Adipocyte (in vitro differentiated cells): ENCODE data around the gene FOXN3.

Experiments used
- DNase-seq: peaks from one replicate; pipeline ENCODE4 v3.0.0-alpha.2; 2015; ENCODE audit warnings: low read depth
- H3K27me3 ChIP-seq: replicated peaks from 2 replicates; pipeline ENCODE4 v1.7.0; 2013; ENCODE audit warnings: mild to moderate bottlenecking, low read length, moderate library complexity; ENCODE audit not compliant: control insufficient read depth, insufficient read depth
- H3K36me3 ChIP-seq: 2 replicates; pipeline ENCODE4 v1.7.0; 2013; ENCODE audit warnings: low read length, mild to moderate bottlenecking, moderate library complexity; ENCODE audit not compliant: control insufficient read depth, insufficient read depth, severe bottlenecking
- H3K4me1 ChIP-seq: 2 replicates; pipeline ENCODE4 v1.7.0; 2013; ENCODE audit warnings: mild to moderate bottlenecking, low read length, moderate library complexity; ENCODE audit not compliant: control insufficient read depth, insufficient read depth
- H3K4me3 ChIP-seq: 2 replicates; pipeline ENCODE4 v1.7.0; 2013; ENCODE audit warnings: mild to moderate bottlenecking, low read length, moderate library complexity
- H3K9ac ChIP-seq: 2 replicates; pipeline ENCODE4 v1.7.0; 2013; ENCODE audit warnings: mild to moderate bottlenecking, low read length, moderate library complexity
- H3K9me3 ChIP-seq: 2 replicates; pipeline ENCODE4 v1.7.0; 2013; ENCODE audit warnings: mild to moderate bottlenecking, low read length, moderate library complexity; ENCODE audit not compliant: control insufficient read depth

FOXN3 gene

DNA sequence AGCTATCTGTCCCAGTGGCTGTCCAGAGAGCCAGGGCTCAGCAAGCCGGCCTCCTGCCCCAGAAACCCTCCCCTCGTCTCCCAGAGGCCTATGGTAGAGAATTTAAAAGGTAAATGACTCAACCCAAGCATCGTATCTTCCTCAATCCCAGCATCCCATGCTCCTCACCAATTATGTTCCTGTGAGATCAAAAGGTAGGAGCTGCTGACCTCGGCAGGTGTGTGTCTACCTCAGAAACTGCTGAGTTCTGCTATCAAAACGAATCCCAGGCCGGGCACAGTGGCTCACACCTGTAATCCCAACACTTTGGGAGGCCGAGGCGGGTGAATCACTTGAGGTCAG lies 49.3 kb downstream of the FOXN3 start:
- no peak for DNase-seq
- no peak overlapping the region for H3K4me3 ChIP-seq
- H3K27me3 ChIP-seq, result no peaks in the 10 kb centered on the region
- H3K36me3 ChIP-seq, result no peaks in the 10 kb centered on the region
- no peak overlapping the region for H3K9ac ChIP-seq
- H3K4me1 ChIP-seq, result peaks cover 16% of the 10 kb centered on the region
- no peaks in the 10 kb centered on the region for H3K9me3 ChIP-seq

DNA sequence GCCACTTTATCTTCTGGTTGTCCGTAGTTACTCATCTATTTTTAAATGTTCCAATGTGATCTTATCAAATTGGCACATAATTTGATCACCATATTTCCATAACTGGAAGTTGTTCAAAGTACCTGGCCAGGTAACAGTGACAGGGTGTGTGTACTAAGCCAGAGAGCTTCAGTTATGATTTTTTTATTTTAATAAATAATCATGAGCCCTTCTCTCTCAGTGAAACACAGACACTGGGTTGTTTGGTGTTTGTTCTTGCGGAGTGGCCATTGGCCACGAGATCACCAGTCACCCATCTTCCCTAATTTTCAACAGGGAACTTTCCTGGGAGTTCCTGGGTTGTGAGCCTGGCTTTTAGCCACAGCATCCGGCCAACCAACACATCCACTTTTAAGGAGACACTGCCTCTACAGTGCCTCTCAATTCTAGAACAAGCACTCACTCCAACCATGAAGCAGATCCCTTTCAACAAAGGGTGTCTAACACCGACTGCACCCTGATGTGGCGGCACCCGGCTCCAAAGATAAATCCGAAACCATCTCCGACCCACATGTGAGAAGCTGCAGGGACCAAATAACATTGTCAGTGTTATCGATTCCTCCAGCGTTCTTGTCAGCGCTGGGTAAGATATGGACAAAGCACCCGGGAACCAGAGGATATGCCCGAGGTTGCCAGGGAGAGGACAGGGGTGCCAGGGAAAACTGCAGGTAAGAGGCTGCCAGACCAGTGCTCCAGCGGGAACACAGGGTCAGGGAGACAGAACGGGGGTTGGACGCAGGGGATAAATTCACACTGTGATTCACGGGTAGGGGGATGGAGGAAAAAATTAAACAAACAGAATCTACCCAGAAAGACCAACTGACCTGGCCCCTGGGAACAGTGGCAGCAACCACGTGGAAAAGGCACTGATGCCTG lies 49.9 kb downstream of the FOXN3 start:
- H3K4me1 ChIP-seq, result peaks cover 16% of the 10 kb centered on the region
- no peaks in the 10 kb centered on the region for H3K27me3 ChIP-seq
- DNase-seq, result no peak
- no peak overlapping the region for H3K9ac ChIP-seq
- no peaks in the 10 kb centered on the region for H3K9me3 ChIP-seq
- H3K4me3 ChIP-seq, result no peak overlapping the region
- H3K36me3 ChIP-seq, result no peaks in the 10 kb centered on the region

DNA sequence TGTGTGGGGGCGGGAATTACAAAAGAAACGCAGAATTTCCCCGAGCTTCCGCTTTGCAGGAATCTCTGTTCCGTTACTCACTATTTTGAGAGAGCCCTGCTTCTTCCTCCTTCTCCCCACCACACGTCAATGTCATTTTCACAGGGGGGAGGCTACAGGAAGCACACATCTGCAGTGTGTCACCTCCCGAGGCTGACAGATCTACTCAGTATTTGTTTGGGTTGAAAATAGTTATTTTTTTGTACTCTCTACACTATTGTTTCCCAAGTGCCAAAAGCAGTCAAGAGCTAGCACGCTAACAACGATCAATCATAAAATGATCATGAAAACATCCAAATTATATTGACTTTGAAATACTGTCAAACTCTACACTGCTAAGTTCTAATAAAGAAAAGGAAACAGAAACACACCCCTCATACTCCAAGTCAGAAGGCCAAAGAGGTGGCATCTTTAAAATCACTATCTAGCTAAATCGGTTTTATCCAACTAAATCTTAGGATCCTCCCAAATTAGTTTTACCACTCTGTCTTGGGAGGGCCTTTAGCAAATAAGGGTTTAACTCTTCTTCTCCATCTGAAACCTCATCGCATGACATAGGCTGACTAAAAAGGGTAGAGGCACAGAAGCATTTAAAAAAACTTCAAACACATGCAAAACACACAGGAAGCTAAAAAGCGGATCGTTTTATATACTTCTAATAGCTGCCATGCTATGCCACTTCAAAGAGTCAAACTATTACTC lies 51.8 kb downstream of the FOXN3 start:
- H3K9me3 ChIP-seq, result no peaks in the 10 kb centered on the region
- no peak overlapping the region for H3K9ac ChIP-seq
- H3K27me3 ChIP-seq, result no peaks in the 10 kb centered on the region
- DNase-seq, result no peak
- H3K4me1 ChIP-seq, result peaks cover 6% of the 10 kb centered on the region
- no peaks in the 10 kb centered on the region for H3K36me3 ChIP-seq
- no peak overlapping the region for H3K4me3 ChIP-seq

DNA sequence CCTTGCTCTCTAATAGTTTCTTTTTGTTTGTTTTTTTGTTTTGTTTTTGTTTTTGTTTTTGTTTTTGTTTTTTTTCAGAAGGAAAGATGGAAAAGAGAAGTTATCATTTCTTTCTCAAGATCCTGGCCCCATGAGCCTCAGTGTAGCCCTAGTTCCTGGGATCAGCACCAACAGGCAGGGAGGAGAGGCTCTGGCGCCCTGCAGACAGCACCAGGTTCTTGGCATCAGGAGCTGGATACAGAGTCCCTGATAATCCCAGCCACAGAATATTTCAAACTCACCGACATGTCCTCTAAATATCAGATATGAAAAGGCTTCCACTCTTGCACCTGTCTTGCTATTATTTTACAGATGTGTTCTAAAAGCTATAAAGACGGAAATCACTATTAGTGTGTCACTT lies 52.7 kb downstream of the FOXN3 start:
- Histone ChIP-seq H3K4me3 (no peak overlapping the region), H3K9me3 (no peaks in the 10 kb centered on the region), H3K9ac (no peak overlapping the region), H3K36me3 (no peaks in the 10 kb centered on the region), H3K27me3 (no peaks in the 10 kb centered on the region), H3K4me1 (peaks cover 13% of the 10 kb centered on the region)
- no peak for DNase-seq

DNA sequence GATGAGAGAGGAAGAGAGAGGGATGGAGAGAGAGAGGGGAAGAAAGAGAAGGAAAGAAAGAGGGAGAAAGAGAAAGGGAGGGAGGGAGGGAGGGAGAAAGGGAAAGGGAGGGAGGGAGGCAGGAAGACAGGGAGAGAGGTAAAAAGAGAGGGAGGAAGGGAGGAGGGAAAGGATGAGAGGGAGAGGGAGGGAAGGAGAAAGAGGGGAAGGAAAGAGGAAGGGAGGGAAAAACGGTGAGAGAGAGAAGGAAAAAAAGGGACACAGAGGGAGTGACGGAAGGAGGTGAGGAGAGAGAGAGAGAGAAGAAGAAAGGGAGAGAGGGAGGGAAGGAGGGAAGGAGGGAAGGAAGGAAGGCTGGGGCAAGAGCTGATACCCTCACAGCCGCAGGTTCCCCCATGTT lies 56.8 kb downstream of the FOXN3 start:
- H3K27me3 ChIP-seq, result no peaks in the 10 kb centered on the region
- DNase-seq, result no peak
- H3K9ac ChIP-seq, result no peak overlapping the region
- peaks cover 7% of the 10 kb centered on the region for H3K36me3 ChIP-seq
- H3K9me3 ChIP-seq, result no peaks in the 10 kb centered on the region
- peaks cover 7% of the 10 kb centered on the region for H3K4me1 ChIP-seq
- no peak overlapping the region for H3K4me3 ChIP-seq

DNA sequence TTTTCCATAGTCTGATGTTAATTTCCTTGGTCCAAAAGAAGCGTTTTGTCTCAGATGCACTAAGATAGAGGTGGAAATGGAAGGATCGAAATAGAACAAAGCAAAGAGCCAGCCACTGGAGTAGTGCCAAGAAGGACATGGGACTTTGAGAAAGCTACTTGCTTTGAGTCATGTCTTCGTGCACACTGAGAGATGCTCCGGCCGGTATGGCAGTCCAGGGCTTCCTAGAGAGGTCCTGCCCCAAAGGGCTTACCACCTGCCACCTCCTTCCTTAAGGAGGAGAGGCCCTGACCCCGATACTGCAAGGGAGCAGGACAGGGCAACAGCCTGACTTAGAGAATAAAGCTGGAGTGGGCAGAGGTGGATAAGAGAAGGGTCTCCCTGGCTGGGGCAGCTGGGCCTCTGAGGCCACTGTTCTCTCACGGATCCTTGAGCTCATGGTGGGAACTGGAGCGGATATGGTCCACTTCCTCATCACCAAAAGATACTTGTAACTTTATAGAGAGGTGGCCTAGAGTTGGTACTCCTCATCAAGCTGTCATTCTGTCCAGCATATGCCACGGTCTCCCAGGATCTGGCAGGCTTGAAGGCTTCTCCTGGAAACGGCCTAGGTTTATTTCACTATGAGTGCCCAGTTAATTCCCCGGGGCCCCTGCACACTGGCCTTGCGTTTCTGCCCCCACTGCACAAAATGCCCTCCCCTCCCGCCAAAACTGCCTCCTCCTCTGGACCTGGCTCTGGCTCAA lies 57.4 kb downstream of the FOXN3 start:
- Histone ChIP-seq H3K4me1 (peaks cover 7% of the 10 kb centered on the region), H3K9me3 (no peaks in the 10 kb centered on the region), H3K27me3 (no peaks in the 10 kb centered on the region), H3K4me3 (no peak overlapping the region), H3K36me3 (peaks cover 7% of the 10 kb centered on the region), H3K9ac (no peak overlapping the region)
- DNase-seq, result no peak

DNA sequence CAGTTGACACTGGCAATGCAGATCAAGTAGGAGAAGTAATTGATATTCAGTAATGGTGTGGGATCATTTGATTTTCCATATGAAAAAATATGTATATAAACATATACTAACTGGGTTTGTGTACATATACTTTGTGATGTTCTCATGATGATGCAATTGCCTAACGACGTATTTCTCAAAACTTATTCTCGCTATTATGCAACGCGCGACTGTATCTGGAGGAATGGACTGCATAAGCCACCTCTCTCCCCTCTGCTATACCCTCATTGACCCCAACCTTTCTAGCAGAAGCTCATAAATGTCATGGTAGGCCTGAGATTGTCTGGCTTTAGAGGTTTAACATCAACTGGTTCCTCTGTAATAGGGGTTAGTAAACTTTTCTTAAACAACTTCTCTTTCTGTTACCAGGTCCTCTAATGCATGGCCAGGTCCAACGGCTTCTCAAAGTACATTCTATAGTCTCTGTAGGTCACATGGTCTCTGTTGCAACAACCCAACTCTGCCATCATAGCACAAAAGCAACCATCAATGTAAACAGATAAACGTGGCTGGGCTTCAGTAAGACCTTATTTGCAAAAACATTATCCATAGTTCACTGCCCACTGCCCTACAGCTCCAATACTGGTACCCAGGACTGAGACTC lies 59.3 kb downstream of the FOXN3 start:
- Histone ChIP-seq H3K4me1 (peaks cover 7% of the 10 kb centered on the region), H3K27me3 (no peaks in the 10 kb centered on the region), H3K4me3 (no peak overlapping the region), H3K9ac (no peak overlapping the region), H3K36me3 (peaks cover 7% of the 10 kb centered on the region), H3K9me3 (no peaks in the 10 kb centered on the region)
- no peak for DNase-seq

DNA sequence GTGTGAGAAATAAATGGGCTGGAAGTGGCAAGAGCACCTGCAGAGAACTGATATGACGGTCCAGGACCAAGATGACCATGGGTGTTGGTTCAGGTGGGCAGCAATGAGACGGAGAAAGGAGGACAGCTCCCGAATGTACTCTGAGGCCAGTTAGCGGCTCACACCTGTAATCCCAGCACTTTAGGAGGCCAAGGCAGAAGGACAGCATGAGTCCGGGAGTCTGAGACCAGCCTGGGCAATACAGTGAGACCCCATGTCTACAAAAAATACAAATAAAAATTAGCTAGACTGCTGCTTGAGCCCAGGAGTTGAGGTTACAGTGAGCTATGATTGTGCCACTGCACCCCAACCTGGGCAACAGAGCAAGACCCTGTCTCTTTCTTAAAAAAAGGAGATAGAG lies 60.1 kb downstream of the FOXN3 start:
- no peak overlapping the region for H3K9ac ChIP-seq
- peaks cover 12% of the 10 kb centered on the region for H3K4me1 ChIP-seq
- DNase-seq, result no peak
- H3K36me3 ChIP-seq, result peaks cover 7% of the 10 kb centered on the region
- no peaks in the 10 kb centered on the region for H3K9me3 ChIP-seq
- H3K27me3 ChIP-seq, result no peaks in the 10 kb centered on the region
- H3K4me3 ChIP-seq, result no peak overlapping the region

DNA sequence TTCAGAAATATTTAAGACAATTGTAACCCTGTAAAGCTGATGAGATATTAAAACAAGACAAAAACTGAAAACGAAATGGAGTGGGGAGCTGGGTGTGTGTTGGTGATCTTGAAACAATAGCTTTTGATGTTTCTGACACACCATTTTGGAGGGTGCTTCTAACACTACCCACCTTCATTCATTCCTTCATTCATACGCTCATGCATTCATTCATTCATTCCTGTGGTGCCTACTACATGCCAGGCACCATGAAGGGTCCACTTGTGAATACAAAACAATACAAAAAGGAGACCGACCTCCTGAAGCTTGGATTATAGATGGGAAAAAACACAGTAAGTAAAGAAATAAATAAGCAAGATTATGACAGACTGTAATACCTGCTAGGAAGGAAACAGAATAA lies 60.5 kb downstream of the FOXN3 start:
- no peaks in the 10 kb centered on the region for H3K9me3 ChIP-seq
- H3K4me3 ChIP-seq, result no peak overlapping the region
- no peaks in the 10 kb centered on the region for H3K27me3 ChIP-seq
- peaks cover 7% of the 10 kb centered on the region for H3K36me3 ChIP-seq
- peaks cover 16% of the 10 kb centered on the region for H3K4me1 ChIP-seq
- H3K9ac ChIP-seq, result no peak overlapping the region
- DNase-seq, result no peak

DNA sequence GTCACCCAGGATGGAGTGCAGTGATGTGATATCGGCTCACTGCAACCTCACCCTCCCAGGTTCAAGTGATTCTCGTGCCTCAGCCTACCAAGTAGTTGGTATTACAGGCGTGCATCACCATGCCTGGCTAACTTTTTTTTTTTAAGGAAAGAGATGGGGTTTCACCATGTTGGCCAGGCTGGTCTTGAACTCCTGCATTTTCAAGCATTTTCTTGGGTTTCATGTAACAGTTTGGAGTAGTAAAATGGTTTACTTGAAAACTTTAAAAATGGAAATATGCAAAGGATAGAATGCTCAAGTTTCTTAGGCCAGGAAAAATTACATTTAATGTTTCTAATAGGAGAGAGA lies 63.3 kb downstream of the FOXN3 start:
- Histone ChIP-seq H3K27me3 (no peaks in the 10 kb centered on the region), H3K4me1 (peaks cover 29% of the 10 kb centered on the region), H3K4me3 (no peak overlapping the region), H3K36me3 (peaks cover 19% of the 10 kb centered on the region), H3K9me3 (no peaks in the 10 kb centered on the region), H3K9ac (no peak overlapping the region)
- DNase-seq, result no peak
